Measurements from ENCODE around the gene MYO18A. TPM values are rescaled to one million over a fixed set of nuclear protein-coding genes. Genes with fewer than 3 reads are reported as not detected.
A peak's percentile ranks its signal among the peaks of the same experiment; 100 is the strongest.

The MYO18A gene
- total and polyA plus RNA-seq, 9 donors, result 23.0 to 53.9 (median 31.7) TPM

DNA sequence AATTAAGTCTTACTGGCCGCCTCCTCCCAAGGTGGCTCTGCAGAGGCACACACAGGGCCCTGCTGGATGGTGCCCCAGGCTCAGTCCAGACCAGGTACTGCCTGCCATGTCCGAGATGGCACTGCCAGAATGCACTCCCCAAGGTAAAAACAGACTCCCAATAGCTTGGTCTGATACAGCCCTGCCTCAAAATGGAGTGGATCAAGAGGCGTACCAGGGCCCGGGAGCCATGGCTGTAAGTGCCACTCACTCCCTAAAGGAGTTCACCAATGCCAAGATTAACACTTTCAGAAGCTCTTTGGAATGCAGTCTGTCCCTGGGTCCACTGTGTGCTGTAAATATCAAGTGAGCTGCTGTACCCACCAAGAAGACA is 576 bp upstream of the MYO18A start:
- Histone ChIP-seq H3K36me3 (no peaks in the 10 kb centered on the region), H3K27ac (peak overlapping the region; percentile 74 to 78), H3K9me3 (no peaks in the 10 kb centered on the region), H3K27me3 (no peaks in the 10 kb centered on the region), H3K4me3 (peak overlapping the region; percentile 71), H3K4me1 (ENCODE audit: insufficient read depth) (peaks cover 21% of the 10 kb centered on the region)
- TF ChIP-seq EP300 (IDR thresholded peaks at IDR 0.05) (no peak), POLR2A (IDR thresholded peaks at IDR 0.05) (no peak), CTCF (IDR thresholded peaks at IDR 0.05) (no peak)
- WGBS, 3 donors, result 62 to 73% (median 70%) methylated on average over 4 of the region's 4 CpGs
- DNase-seq, result no peak
- intact Hi-C loops (cut with DNase I), result loop anchor here in 1 of 4 donors (2.0 kb wide), 1 partner anchor 30 kb away; no protein-coding TSS in a partner anchor

GRCh38 chr17:29179232-29180033 is 765 bp downstream of the MYO18A start:
- H3K4me3 ChIP-seq, result peak overlapping the region; percentile 71
- H3K4me1 ChIP-seq (ENCODE audit: insufficient read depth), result peaks cover 21% of the 10 kb centered on the region
- WGBS, 3 donors, result 4 to 8% (median 5%) methylated on average over 27 to 28 of the region's 28 CpGs
- H3K27me3 ChIP-seq, result no peaks in the 10 kb centered on the region
- no peaks in the 10 kb centered on the region for H3K9me3 ChIP-seq
- H3K36me3 ChIP-seq, result no peaks in the 10 kb centered on the region
- DNase-seq, result peak; percentile 35 to 60 (median 43)
- H3K27ac ChIP-seq, result peak overlapping the region; percentile 74 to 78
- no peak for TF ChIP-seq EP300 (IDR thresholded peaks at IDR 0.05)
- no peak for TF ChIP-seq CTCF (IDR thresholded peaks at IDR 0.05)
- TF ChIP-seq POLR2A (IDR thresholded peaks at IDR 0.05), result no peak
- intact Hi-C loops (cut with DNase I), result loop anchor here in 2 of 4 donors (2.0 to 10.0 kb wide), 2 partner anchors 29 to 115 kb away; partner anchors contain the start of gene NUFIP2 (in 1 of the 2)

- TF ChIP-seq CTCF (IDR thresholded peaks at IDR 0.05) (no peak), POLR2A (IDR thresholded peaks at IDR 0.05) (no peak), EP300 (IDR thresholded peaks at IDR 0.05) (no peak)
Measured at GRCh38 chr17:29178750-29179231, 1.4 kb downstream of the MYO18A start.

DNA sequence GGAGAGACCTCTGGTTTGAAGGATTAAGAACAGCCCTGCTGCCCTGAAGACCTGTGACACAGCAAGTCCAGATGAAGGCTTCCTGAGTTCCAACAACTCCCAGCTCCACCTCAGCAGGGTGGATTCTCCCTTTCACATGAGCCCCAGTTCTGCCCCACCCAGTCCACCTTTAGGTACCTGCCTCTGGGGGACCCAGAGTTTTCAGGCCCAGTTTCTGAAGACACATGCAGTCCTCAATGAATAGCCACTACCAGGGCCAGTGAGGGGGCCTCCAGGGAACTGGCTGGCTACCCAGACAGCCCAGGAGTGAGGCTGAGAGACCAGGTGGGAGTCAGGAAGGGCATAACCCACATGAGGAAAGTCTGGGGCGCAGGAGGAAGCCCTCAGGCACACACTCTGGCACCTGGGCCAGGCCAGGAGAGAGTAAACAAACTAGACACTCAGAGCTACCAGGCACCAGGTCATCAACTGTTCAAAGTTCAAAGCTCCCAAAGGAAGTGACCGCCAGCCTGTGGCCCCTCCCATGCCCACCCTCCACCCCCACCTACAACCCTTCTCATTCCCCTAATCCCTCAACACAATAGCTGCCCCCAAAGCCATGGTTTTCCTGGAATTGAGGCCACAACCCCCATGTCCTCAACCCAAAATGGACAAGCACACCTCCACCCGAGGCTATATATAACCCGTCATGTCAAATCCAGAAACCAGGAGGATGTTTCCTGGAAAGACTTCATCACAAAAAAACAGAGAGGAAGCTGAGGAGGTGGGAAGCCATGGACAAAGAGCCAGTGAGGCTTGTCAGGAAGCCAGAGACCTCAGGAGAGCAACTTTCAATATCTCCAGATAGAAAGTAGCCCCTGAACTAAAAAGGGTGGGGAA is 2.1 kb downstream of the MYO18A start:
- 70 to 79% (median 79%) methylated on average over 4 of the region's 4 CpGs for WGBS, 3 donors
- TF ChIP-seq POLR2A (IDR thresholded peaks at IDR 0.05), result no peak
- no peak for TF ChIP-seq CTCF (IDR thresholded peaks at IDR 0.05)
- no peak for TF ChIP-seq EP300 (IDR thresholded peaks at IDR 0.05)
- Histone ChIP-seq H3K4me1 (ENCODE audit: insufficient read depth) (peaks cover 21% of the 10 kb centered on the region), H3K9me3 (no peaks in the 10 kb centered on the region), H3K4me3 (no peak overlapping the region), H3K27ac (peak overlapping the region; percentile 5 to 64), H3K27me3 (no peaks in the 10 kb centered on the region), H3K36me3 (no peaks in the 10 kb centered on the region)
- no peak for DNase-seq
- intact Hi-C loops (cut with DNase I), result loop anchor here in 1 of 4 donors (2.0 to 10.0 kb wide), 2 partner anchors 29 to 117 kb away; partner anchors contain the start of gene NUFIP2

More at GRCh38 chr17:29178750-29179231, 1.4 kb downstream of the MYO18A start:
- peak in 1 of 5 donors; percentile 28 for DNase-seq
- intact Hi-C loops (cut with DNase I), result loop anchor here in 1 of 4 donors (10.0 kb wide), 1 partner anchor 116 kb away; the partner anchor contains the start of gene NUFIP2
- Histone ChIP-seq H3K4me1 (ENCODE audit: insufficient read depth) (peaks cover 21% of the 10 kb centered on the region), H3K27ac (peak overlapping the region; percentile 28 to 34), H3K9me3 (no peaks in the 10 kb centered on the region), H3K27me3 (no peaks in the 10 kb centered on the region), H3K36me3 (no peaks in the 10 kb centered on the region), H3K4me3 (no peak overlapping the region)
- 33 to 45% (median 42%) methylated on average over 8 of the region's 8 CpGs for WGBS, 3 donors
